ENCODE data around the gene CDK5. TPM values are rescaled to one million over a fixed set of nuclear protein-coding genes. Genes with fewer than 3 reads are reported as not detected.
A peak's percentile ranks its signal among the peaks of the same experiment; 100 is the strongest.

CDK5 gene
- total and polyA plus RNA-seq, 9 of the 15 experiments (the other 6 are each of a cell fraction or from before 2014, with no cell fraction given): 3.2 to 38.0 (median 27.5) TPM

GRCh38 chr7:151091431-151091830, 33.7 kb upstream of the CDK5 start (continued):
- TF ChIP-seq, protein P1, sequence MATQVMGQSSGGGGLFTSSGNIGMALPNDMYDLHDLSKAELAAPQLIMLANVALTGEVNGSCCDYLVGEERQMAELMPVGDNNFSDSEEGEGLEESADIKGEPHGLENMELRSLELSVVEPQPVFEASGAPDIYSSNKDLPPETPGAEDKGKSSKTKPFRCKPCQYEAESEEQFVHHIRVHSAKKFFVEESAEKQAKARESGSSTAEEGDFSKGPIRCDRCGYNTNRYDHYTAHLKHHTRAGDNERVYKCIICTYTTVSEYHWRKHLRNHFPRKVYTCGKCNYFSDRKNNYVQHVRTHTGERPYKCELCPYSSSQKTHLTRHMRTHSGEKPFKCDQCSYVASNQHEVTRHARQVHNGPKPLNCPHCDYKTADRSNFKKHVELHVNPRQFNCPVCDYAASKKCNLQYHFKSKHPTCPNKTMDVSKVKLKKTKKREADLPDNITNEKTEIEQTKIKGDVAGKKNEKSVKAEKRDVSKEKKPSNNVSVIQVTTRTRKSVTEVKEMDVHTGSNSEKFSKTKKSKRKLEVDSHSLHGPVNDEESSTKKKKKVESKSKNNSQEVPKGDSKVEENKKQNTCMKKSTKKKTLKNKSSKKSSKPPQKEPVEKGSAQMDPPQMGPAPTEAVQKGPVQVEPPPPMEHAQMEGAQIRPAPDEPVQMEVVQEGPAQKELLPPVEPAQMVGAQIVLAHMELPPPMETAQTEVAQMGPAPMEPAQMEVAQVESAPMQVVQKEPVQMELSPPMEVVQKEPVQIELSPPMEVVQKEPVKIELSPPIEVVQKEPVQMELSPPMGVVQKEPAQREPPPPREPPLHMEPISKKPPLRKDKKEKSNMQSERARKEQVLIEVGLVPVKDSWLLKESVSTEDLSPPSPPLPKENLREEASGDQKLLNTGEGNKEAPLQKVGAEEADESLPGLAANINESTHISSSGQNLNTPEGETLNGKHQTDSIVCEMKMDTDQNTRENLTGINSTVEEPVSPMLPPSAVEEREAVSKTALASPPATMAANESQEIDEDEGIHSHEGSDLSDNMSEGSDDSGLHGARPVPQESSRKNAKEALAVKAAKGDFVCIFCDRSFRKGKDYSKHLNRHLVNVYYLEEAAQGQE (IDR thresholded peaks at IDR 0.05; ENCODE audit: borderline replicate concordance): peak; percentile 41; the same call in 1 of the 2 replicates
- TF ChIP-seq, protein P1 (CRISPR knock-in tag; IDR thresholded peaks at IDR 0.05; ENCODE audit: low read depth): no peak
- no peak for TF ChIP-seq RBM22 (IDR thresholded peaks at IDR 0.05; ENCODE audit: low read depth, low read length, poor library complexity, severe bottlenecking)
- TF ChIP-seq BCL6 (CRISPR knock-in tag; IDR thresholded peaks at IDR 0.05): no peak
- no peak for TF ChIP-seq FOXA1 (IDR thresholded peaks at IDR 0.05; ENCODE audit: borderline replicate concordance)
- no peak for TF ChIP-seq SAFB2 (IDR thresholded peaks at IDR 0.05; ENCODE audit: borderline replicate concordance, low read depth, low read length, severe bottlenecking)
- 0 out of 2 replicates have a peak, but pooled peaks have one; percentile 33 for TF ChIP-seq POLR2AphosphoS5 (IDR thresholded peaks at IDR 0.05; ENCODE audit: control insufficient read depth, insufficient read depth, low read depth, low read length)
- no peak for TF ChIP-seq ZNF740 (CRISPR knock-in tag; IDR thresholded peaks at IDR 0.05)
- no peak for TF ChIP-seq ZNF740 (tag; IDR thresholded peaks at IDR 0.05)
- TF ChIP-seq KDM1A (IDR thresholded peaks at IDR 0.05): peak; percentile 55 to 73; a peak in 3 of 4 replicates
- peak; percentile 42; the same call in 1 of the 2 replicates for TF ChIP-seq HCFC1 (IDR thresholded peaks at IDR 0.05; ENCODE audit: low read depth, low read length)
- TF ChIP-seq PYGO2 (tag; IDR thresholded peaks at IDR 0.05): no peak
- TF ChIP-seq SAFB (IDR thresholded peaks at IDR 0.05; ENCODE audit: borderline replicate concordance, low read depth, low read length): no peak
- TF ChIP-seq, protein P2, sequence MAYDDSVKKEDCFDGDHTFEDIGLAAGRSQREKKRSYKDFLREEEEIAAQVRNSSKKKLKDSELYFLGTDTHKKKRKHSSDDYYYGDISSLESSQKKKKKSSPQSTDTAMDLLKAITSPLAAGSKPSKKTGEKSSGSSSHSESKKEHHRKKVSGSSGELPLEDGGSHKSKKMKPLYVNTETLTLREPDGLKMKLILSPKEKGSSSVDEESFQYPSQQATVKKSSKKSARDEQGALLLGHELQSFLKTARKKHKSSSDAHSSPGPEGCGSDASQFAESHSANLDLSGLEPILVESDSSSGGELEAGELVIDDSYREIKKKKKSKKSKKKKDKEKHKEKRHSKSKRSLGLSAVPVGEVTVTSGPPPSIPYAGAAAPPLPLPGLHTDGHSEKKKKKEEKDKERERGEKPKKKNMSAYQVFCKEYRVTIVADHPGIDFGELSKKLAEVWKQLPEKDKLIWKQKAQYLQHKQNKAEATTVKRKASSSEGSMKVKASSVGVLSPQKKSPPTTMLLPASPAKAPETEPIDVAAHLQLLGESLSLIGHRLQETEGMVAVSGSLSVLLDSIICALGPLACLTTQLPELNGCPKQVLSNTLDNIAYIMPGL (CRISPR knock-in tag; IDR thresholded peaks at IDR 0.05): no peak
- no peak for TF ChIP-seq DDX20 (tag; IDR thresholded peaks at IDR 0.05; ENCODE audit: low read depth)
- 0 out of 2 replicates have a peak, but pooled peaks have one; percentile 47 for TF ChIP-seq ZNF232 (CRISPR knock-in tag; IDR thresholded peaks at IDR 0.05)
- no peak for TF ChIP-seq SIN3B (IDR thresholded peaks at IDR 0.05; ENCODE audit: low read depth)
- TF ChIP-seq ZNF75A (CRISPR knock-in tag; IDR thresholded peaks at IDR 0.05): no peak

All from K562 (cell line).